ENCODE results near the gene PLTP. TPM values are rescaled to one million over a fixed set of nuclear protein-coding genes. Genes with fewer than 3 reads are reported as not detected.

PLTP gene
- total RNA-seq, 1 experiment from 2014 or later = 4.7 TPM

DNA sequence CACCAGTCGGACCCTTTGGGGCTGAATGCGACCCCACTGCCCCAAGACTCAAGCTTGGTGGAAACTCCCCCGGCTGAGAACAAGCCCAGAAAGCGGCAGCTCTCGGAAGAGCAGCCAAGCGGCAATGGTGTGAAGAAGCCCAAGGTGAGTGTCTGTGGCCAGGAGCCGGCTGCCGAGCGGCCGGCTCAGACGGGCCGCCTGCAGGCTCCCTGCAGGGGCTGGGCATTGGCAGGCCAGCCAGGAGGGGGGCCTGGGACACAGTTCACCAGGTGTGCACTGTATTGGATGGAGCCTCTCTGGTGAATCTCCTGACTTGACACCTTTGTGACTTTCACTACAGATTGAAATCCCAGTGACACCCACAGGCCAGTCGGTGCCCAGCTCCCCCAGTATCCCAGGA is 28.5 kb upstream of the PLTP start:
- ChIA-PET POLR2A (no interaction called here), RAD21 (ENCODE audit: low non-redundant PET in 1 of 2, low total read pairs in 2 of 2, uncharacterized antibody in 2 of 2, unreplicated experiment in 2 of 2) (no interaction called here)

More for the DNA sequence above, 28.5 kb upstream of the PLTP start:
- Histone ChIP-seq H3K9ac (ENCODE audit: low read length) (no peak overlapping the region), H3K79me2 (ENCODE audit: insufficient read depth, low read length) (peaks cover 27% of the 10 kb centered on the region), H3K36me3 (ENCODE audit: control insufficient read depth in 1 of 2, insufficient read depth in 2 of 2, low read length in 2 of 2) (peaks cover 40 to 50% of the 10 kb centered on the region in 2 experiments), H2AFZ (ENCODE audit: low read depth, low read length, poor library complexity, severe bottlenecking) (no peak overlapping the region), H3K4me1 (ENCODE audit: control insufficient read depth in 1 of 2, insufficient read depth in 2 of 2, low read length in 2 of 2) (peaks cover 0 to 25% of the 10 kb centered on the region in 2 experiments; a peak in 2 of 4 replicates), H3K27ac (ENCODE audit: low read depth, low read length) (no peak overlapping the region), H3K27me3 (ENCODE audit: insufficient read depth, low read length) (no peaks in the 10 kb centered on the region), H3K9me3 (ENCODE audit: control insufficient read depth in 1 of 2, insufficient read depth in 1 of 2, low read depth in 1 of 2, low read length in 2 of 2) (no peaks in the 10 kb centered on the region), H3K4me2 (ENCODE audit: low read length) (no peak overlapping the region), H3K9me2 (ENCODE audit: insufficient read depth) (no peaks in the 10 kb centered on the region), H3K4me3 (replicated peaks in 1 of 2; ENCODE audit: low read depth in 1 of 2, low read length in 2 of 2) (no peak overlapping the region), H4K20me1 (ENCODE audit: insufficient read depth) (no peaks in the 10 kb centered on the region)
- CTCF ChIA-PET = no interaction called here
- TF ChIP-seq CBX3 (IDR thresholded peaks at IDR 0.05; ENCODE audit: low read depth) = no peak
- TF ChIP-seq EZH2phosphoT487 (IDR thresholded peaks at IDR 0.05; ENCODE audit: borderline replicate concordance) = no peak
- no peak for TF ChIP-seq SRF (IDR thresholded peaks at IDR 0.05; ENCODE audit: low read depth)
- no peak for TF ChIP-seq ZBTB33 (IDR thresholded peaks at IDR 0.05; ENCODE audit: extremely low read depth, insufficient replicate concordance, low read length)
- no peak for TF ChIP-seq FOSL1 (IDR thresholded peaks at IDR 0.05; ENCODE audit: low read depth)
- no peak for TF ChIP-seq ELF1 (IDR thresholded peaks at IDR 0.05; ENCODE audit: borderline replicate concordance, low read depth)
- TF ChIP-seq YY1 (IDR thresholded peaks at IDR 0.05; ENCODE audit: extremely low read depth, insufficient replicate concordance, low read depth, low read length) = no peak
- no peak for TF ChIP-seq SP1 (IDR thresholded peaks at IDR 0.05; ENCODE audit: low read depth)
- TF ChIP-seq, protein P1, sequence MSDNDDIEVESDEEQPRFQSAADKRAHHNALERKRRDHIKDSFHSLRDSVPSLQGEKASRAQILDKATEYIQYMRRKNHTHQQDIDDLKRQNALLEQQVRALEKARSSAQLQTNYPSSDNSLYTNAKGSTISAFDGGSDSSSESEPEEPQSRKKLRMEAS (IDR thresholded peaks at IDR 0.05) = no peak
- no peak for DNase-seq (ENCODE audit: low read depth, low spot score)
- intact Hi-C loops (cut with micrococcal nuclease) = no loop called here
- no peak for ATAC-seq
- BruUV-seq (replicated peaks) = no TSS peak

All from HCT116 (cell line).